GM12891 (cell line): ENCODE results near the gene VMO1.

Experiments used
- DNase-seq: peaks from one replicate; pipeline ENCODE4 v3.0.0; 2011; ENCODE audit warnings: low spot score; ENCODE audit not compliant: insufficient read length
- FAIRE-seq: peaks from 2 replicates; lab custom pipeline; 2011; peaks lifted over from hg19 to GRCh38; lab: Jason Lieb, UNC
- PAX5 ChIP-seq: IDR thresholded peaks from 2 replicates; pipeline ENCODE4 v1.6.1; 2011; ENCODE audit warnings: low read length, moderate library complexity, mild to moderate bottlenecking; ENCODE audit not compliant: insufficient read depth, severe bottlenecking
- POLR2A ChIP-seq: IDR thresholded peaks from 2 replicates; pipeline ENCODE4 v1.6.1; 2011; ENCODE audit warnings: low read depth, low read length, control low read depth
- POLR2AphosphoS5 ChIP-seq: IDR thresholded peaks from 2 replicates; pipeline ENCODE4 v1.6.1; 2011; ENCODE audit warnings: low read depth, low read length, control low read depth
- POU2F2 ChIP-seq: IDR thresholded peaks from 2 replicates; pipeline ENCODE4 v1.6.1; 2011; ENCODE audit warnings: low read depth, mild to moderate bottlenecking, control low read depth, low read length, moderate library complexity
- SPI1 ChIP-seq: IDR thresholded peaks from 2 replicates; pipeline ENCODE4 v1.6.1; 2011; ENCODE audit warnings: low read depth, low read length, control low read depth
- TAF1 ChIP-seq: IDR thresholded peaks from 2 replicates; pipeline ENCODE4 v1.6.1; 2011; ENCODE audit warnings: low read depth, low read length, control low read depth

Gene VMO1

GRCh38 chr17:4766723-4767122 lies 19.4 kb downstream of the VMO1 start:
- TF ChIP-seq POLR2AphosphoS5 (no peak), POLR2A (no peak)
- no peak for DNase-seq
- no peak for FAIRE-seq

- DNase-seq, result no peak
- TF ChIP-seq POU2F2 (no peak), POLR2AphosphoS5 (no peak), TAF1 (no peak), PAX5 (no peak), POLR2A (no peak), SPI1 (no peak)
- FAIRE-seq, result no peak
These were observed 20.0 kb downstream of the VMO1 start for GRCh38 chr17:4766201-4766600.

- DNase-seq (no peak), FAIRE-seq (no peak)
- no peak for TF ChIP-seq TAF1
- TF ChIP-seq SPI1, result 0 out of 2 replicates have a peak, but pooled peaks have one; percentile 16
These were observed 21.6 kb downstream of the VMO1 start for GRCh38 chr17:4764595-4764994.

GRCh38 chr17:4759776-4760236 lies 26.4 kb downstream of the VMO1 start:
- no peak for FAIRE-seq

GRCh38 chr17:4753392-4753791 lies 32.8 kb downstream of the VMO1 start:
- DNase-seq (no peak), FAIRE-seq (no peak)
- TF ChIP-seq TAF1, result no peak
- no peak for TF ChIP-seq POLR2AphosphoS5

More at GRCh38 chr17:4759776-4760236, 26.4 kb downstream of the VMO1 start:
- TF ChIP-seq POLR2A, result no peak
- TF ChIP-seq PAX5, result no peak
- TF ChIP-seq TAF1, result no peak
- TF ChIP-seq SPI1, result no peak
- TF ChIP-seq POLR2AphosphoS5, result no peak
- no peak for TF ChIP-seq POU2F2
- DNase-seq, result no peak

GRCh38 chr17:4751932-4752331 lies 34.2 kb downstream of the VMO1 start:
- FAIRE-seq, result no peak
- no peak for DNase-seq
- TF ChIP-seq SPI1 (no peak), TAF1 (no peak), POU2F2 (no peak), POLR2A (no peak), PAX5 (no peak), POLR2AphosphoS5 (no peak)

- DNase-seq, result no peak
- TF ChIP-seq POLR2A, result no peak
- TF ChIP-seq POU2F2, result no peak
- no peak for TF ChIP-seq PAX5
- TF ChIP-seq SPI1, result no peak
- TF ChIP-seq POLR2AphosphoS5, result no peak
- no peak for TF ChIP-seq TAF1
- no peak for FAIRE-seq
These were observed 35.6 kb downstream of the VMO1 start for GRCh38 chr17:4750606-4751005.

GRCh38 chr17:4748686-4749085 lies 37.5 kb downstream of the VMO1 start:
- FAIRE-seq (no peak), DNase-seq (no peak)
- no peak for TF ChIP-seq PAX5
- no peak for TF ChIP-seq POU2F2
- no peak for TF ChIP-seq POLR2AphosphoS5
- no peak for TF ChIP-seq TAF1
- TF ChIP-seq POLR2A, result no peak
- TF ChIP-seq SPI1, result no peak

- DNase-seq (no peak), FAIRE-seq (peak; percentile 48)
- TF ChIP-seq PAX5, result no peak
- TF ChIP-seq SPI1, result no peak
- no peak for TF ChIP-seq POU2F2
- TF ChIP-seq TAF1, result no peak
- TF ChIP-seq POLR2AphosphoS5, result no peak
- TF ChIP-seq POLR2A, result no peak
These were observed 38.3 kb downstream of the VMO1 start for GRCh38 chr17:4747847-4748246.

GRCh38 chr17:4744999-4745969 lies 40.9 kb downstream of the VMO1 start:
- no peak for FAIRE-seq
- DNase-seq, result no peak
- TF ChIP-seq PAX5, result no peak
- no peak for TF ChIP-seq POU2F2
- TF ChIP-seq SPI1, result no peak
- no peak for TF ChIP-seq POLR2AphosphoS5
- TF ChIP-seq POLR2A, result no peak
